HepG2 (cell line): ENCODE data around the gene SH3PXD2A.

Source experiments
- CEBPB ChIP-seq: IDR thresholded peaks from 2 replicates; pipeline ENCODE4 v1.6.1; 2011; ENCODE audit warnings: low read depth, low read length, improper control_type of control experiment, borderline replicate concordance
- EZH2 ChIP-seq: conservative IDR thresholded peaks from 2 replicates; pipeline ENCODE4 v1.6.1; 2012; ENCODE audit warnings: mild to moderate bottlenecking, low read depth, low read length, moderate library complexity
- NR2C2 ChIP-seq: sonication (generic); formaldehyde crosslinking; IDR thresholded peaks from 2 replicates; pipeline ENCODE4 v1.4.0; 2020; ENCODE audit warnings: missing genetic modification reagents, mild to moderate bottlenecking, moderate library complexity, borderline replicate concordance
- TCF7 ChIP-seq: sonication (generic); IDR thresholded peaks from 2 replicates; pipeline ENCODE4 v1.6.1; 2016; ENCODE audit warnings: antibody characterized with exemption, low read depth
- ZNF75D ChIP-seq: sonication (generic); formaldehyde crosslinking; IDR thresholded peaks from 2 replicates; pipeline ENCODE4 v1.8.1; 2023; ENCODE audit warnings: missing genetic modification reagents, mild to moderate bottlenecking, borderline replicate concordance
- TF ChIP-seq, protein P1 (sequence below): IDR thresholded peaks from 2 replicates; pipeline ENCODE4 v1.6.1; 2012; ENCODE audit warnings: low read depth, low read length, improper control_type of control experiment
- TF ChIP-seq, protein P2 (sequence below): sonication (generic); formaldehyde crosslinking; IDR thresholded peaks from 2 replicates; pipeline ENCODE4 v1.4.0; 2020; ENCODE audit warnings: mild to moderate bottlenecking, missing genetic modification reagents
- TF ChIP-seq, protein P3 (sequence below): sonication (generic); formaldehyde crosslinking; IDR thresholded peaks from 2 replicates; pipeline ENCODE4 v1.5.0; 2020; ENCODE audit warnings: mild to moderate bottlenecking, missing genetic modification reagents, moderate library complexity

DNA sequence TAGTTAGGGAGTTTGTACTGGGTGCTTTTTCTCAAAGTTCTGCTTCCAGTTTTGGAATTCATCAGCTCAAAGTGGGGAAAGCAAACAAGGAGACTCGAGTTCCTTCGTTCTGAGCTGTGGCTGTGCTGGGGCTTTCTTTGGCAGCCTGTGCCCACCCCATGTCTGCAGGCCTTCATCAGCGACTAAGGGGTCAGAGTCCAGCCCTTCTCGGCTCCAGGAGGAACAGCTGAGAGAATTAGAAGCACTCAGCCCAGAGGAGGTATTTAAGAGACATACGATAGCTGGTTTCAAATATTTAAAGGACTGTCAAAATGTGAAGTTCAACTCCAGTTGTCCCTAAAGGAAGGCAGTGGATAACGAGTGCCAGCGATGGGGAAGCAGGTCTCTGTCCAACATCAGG lies 41.3 kb downstream of the SH3PXD2A start:
- no peak for TF ChIP-seq CEBPB
- TF ChIP-seq, protein P1, sequence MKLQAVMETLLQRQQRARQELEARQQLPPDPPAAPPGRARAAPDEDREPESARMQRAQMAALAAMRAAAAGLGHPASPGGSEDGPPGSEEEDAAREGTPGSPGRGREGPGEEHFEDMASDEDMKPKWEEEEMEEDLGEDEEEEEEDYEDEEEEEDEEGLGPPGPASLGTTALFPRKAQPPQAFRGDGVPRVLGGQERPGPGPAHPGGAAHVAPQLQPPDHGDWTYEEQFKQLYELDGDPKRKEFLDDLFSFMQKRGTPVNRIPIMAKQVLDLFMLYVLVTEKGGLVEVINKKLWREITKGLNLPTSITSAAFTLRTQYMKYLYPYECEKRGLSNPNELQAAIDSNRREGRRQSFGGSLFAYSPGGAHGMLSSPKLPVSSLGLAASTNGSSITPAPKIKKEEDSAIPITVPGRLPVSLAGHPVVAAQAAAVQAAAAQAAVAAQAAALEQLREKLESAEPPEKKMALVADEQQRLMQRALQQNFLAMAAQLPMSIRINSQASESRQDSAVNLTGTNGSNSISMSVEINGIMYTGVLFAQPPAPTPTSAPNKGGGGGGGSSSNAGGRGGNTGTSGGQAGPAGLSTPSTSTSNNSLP = no peak
- TF ChIP-seq EZH2 = no peak
- no peak for TF ChIP-seq TCF7
- no peak for TF ChIP-seq NR2C2 (CRISPR knock-in tag)
- TF ChIP-seq, protein P2, sequence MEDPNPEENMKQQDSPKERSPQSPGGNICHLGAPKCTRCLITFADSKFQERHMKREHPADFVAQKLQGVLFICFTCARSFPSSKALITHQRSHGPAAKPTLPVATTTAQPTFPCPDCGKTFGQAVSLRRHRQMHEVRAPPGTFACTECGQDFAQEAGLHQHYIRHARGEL (CRISPR knock-in tag) = no peak
- TF ChIP-seq, protein P3, sequence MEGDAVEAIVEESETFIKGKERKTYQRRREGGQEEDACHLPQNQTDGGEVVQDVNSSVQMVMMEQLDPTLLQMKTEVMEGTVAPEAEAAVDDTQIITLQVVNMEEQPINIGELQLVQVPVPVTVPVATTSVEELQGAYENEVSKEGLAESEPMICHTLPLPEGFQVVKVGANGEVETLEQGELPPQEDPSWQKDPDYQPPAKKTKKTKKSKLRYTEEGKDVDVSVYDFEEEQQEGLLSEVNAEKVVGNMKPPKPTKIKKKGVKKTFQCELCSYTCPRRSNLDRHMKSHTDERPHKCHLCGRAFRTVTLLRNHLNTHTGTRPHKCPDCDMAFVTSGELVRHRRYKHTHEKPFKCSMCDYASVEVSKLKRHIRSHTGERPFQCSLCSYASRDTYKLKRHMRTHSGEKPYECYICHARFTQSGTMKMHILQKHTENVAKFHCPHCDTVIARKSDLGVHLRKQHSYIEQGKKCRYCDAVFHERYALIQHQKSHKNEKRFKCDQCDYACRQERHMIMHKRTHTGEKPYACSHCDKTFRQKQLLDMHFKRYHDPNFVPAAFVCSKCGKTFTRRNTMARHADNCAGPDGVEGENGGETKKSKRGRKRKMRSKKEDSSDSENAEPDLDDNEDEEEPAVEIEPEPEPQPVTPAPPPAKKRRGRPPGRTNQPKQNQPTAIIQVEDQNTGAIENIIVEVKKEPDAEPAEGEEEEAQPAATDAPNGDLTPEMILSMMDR (CRISPR knock-in tag) = no peak
- TF ChIP-seq ZNF75D = no peak
